HG03571 (cell line): ENCODE measurements around the gene PPP1R14B.

Experiments
- ATAC-seq: cut with Tn5 transposase; IDR thresholded peaks from one replicate; pipeline ENCODE4 v1.9.1; 2021; ENCODE audit not compliant: unreplicated experiment

PPP1R14B gene

DNA sequence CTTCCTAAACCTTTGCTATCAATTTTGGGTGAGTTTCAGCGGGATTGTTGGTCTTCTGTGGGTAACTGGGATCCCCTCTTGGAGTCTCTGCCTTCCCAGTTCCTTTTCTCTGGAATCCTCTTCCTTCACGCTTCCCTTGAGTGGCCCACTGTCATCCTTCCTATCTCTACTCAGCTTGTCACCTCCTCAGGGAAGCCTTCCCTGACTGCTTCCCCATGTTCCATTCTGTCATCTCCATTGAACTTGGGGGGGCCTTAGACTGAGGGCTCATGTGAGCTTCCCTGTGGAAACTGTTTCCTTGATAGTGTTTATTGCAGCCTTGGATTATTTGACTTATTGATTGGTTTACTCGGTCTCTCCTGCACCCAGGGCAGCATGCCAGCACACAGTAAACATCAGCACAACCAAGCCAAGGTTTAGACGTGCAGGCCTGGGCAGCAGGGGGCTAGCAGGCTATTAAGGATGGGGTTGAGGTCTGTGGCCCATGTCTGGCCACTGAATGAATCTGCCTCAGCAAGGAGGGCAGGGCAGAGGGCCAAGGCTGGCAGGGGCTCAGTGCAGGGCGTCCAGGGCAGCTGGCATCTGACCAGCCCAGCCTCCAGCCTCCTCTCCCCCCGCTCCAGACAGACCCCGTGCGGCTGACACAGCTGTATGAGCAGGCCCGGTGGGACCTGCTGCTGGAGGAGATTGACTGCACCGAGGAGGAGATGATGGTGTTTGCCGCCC is 28.0 kb downstream of the PPP1R14B start:
- no peak for ATAC-seq

DNA sequence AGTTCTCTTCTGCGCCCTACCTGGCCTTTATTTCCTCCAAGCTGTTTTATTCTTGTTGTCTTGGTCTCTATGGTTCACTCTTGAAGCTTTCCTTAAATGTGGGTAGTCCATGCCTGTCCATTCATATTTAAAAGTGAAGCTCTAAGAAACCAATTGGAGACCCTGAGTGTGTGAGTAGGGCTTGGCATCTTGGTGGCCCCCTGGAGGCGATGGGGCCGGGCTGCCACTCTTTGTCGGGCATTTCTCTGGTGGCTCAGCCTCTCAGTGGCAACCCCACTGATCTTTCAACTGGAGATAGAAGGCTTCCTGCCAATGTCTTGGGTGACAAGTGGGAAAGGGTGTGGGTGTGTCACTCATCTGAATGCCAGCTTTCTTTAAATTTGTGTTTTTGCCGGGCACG is 29.9 kb downstream of the PPP1R14B start:
- ATAC-seq = no peak

DNA sequence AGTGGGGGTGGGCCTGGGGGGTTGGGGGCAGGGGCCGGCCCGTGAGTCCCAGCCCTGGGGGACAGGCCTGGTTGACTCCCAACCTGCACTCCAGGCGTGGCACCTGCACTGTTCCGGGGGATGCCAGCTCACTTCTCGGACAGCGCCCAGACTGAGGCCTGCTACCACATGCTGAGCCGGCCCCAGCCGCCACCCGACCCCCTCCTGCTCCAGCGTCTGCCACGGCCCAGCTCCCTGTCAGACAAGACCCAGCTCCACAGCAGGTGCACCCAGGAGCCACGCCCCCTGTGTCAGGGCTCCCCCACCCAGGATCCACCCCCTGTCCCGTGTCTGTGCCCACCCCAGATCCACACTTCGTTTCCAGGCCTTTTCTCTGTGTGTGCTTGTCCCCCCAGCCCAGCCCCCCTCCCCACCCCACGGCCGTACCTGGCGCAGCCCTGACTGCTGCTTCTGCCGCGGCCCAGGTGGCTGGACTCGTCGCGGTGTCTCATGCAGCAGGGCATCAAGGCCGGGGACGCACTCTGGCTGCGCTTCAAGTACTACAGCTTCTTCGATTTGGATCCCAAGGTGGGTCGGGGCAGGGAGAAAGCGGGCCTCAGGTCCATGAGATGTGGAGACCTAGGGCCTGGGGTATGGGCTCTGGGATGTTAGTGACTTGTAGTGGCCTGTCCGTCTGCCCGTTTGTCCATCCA is 35.4 kb downstream of the PPP1R14B start:
- no peak for ATAC-seq

DNA sequence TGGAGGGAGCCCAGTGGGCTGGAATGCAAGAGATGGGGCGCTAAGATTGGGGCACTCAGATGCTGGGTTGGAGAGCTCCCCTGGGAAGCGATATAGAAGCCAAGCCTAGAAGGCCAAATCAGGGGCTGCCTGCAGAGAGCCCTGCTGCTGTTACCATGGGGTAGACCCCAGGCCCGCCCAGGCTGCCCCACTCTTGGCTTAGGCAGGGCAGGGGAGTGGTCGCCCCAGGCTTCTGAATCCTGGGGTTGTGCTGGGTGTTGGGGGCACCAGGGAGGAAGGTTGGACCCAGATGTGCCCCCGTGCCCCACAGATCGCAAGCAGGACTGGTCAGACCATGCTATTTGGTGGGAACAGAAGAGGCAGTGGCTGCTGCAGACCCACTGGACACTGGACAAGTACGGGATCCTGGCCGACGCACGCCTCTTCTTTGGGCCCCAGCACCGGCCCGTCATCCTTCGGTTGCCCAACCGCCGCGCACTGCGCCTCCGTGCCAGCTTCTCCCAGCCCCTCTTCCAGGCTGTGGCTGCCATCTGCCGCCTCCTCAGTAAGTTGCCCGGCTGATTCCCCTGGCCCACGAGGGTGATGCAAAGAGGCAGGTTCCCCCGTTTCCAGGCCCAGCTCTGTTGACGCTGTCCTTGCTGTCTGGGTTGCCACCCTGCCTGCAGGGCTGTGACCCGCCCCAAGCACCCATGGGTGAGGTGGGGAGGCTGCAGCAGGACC is 36.3 kb downstream of the PPP1R14B start:
- ATAC-seq = no peak

DNA sequence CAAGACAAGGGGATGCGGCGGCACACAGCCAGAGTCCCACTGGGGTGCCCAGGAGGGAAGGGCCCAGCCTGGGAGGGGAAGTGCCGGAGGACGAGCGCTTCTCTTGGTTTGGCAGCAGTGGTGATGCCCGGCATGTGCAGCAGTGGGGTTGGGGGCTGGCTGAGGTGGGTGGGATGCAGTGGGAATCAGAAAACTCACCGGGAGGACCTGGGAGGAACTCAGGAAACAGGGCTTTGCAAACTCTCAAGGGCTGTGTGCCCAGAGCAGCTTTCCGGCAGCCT is 37.2 kb downstream of the PPP1R14B start:
- ATAC-seq = no peak

DNA sequence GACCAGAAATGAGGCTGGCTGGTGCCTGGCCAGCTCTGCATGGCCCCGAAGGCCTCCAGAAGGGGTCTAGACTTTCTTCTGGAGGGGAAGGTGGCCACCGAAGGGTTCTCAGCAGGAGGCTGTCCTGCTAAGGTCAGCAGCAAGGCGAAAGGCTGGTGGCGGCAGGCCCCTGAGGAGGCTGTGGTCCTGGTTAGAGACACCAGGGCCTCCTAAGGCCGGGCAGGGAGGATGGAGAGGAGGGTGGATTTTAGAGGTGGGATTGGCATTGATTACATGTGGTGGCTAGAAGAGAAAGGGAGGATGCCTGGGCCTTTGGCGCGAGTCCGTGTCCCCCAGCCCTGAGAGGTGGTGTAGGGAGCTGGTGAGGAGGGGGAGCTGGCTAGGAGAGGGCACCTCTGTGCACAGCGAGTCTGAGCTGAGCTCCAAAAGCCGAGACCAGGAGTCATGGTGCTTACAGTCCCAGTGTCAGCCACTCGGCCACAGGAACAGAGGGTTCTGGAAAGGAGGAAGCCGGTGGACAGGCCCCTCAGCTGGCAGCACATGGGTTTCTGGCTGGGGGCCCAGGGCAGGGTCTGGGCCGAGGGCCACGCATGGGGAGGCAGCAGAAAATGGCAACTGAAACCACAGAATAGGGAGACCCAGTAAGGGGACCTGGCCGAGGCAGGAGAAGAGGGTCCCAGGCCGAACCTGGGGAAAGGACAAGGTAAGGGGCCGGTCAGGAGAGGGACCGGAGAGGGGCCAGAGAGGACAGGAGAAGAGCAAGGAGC is 37.8 kb downstream of the PPP1R14B start:
- no peak for ATAC-seq

DNA sequence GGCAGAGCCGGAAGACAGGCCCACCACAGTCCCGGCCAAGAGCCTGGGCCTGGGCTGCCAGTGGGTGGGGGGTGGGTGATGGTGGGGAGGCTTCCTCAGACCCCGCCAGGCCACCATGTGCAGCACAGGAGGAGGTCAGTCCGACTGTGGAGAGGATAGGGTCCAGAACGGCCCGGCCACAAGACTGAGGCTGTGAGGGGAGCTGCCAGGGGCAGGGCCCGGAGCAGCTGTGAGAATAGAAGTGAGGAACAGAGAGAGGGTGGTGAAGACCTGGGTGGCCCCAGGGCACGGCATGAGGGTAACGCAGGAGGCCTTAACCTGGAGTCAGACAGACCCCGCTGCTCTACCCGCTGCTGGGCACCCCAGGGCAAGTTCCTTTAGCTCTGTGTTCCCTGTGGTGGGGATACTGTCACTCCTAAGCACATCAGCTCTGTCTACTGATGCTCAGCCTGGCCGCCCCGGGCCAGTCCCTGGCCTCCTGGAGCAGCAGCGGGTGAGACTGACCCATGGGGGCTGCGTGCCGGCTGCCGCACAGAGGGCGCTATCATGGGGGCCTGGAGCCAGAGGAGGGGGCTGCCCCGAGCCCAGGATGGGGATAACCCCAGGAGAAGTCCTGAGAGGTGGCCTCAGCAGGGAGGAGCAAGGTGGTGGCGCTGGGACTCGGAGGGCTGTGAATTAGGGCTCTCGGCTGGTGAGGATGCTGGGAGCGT is 38.5 kb downstream of the PPP1R14B start:
- ATAC-seq = no peak

DNA sequence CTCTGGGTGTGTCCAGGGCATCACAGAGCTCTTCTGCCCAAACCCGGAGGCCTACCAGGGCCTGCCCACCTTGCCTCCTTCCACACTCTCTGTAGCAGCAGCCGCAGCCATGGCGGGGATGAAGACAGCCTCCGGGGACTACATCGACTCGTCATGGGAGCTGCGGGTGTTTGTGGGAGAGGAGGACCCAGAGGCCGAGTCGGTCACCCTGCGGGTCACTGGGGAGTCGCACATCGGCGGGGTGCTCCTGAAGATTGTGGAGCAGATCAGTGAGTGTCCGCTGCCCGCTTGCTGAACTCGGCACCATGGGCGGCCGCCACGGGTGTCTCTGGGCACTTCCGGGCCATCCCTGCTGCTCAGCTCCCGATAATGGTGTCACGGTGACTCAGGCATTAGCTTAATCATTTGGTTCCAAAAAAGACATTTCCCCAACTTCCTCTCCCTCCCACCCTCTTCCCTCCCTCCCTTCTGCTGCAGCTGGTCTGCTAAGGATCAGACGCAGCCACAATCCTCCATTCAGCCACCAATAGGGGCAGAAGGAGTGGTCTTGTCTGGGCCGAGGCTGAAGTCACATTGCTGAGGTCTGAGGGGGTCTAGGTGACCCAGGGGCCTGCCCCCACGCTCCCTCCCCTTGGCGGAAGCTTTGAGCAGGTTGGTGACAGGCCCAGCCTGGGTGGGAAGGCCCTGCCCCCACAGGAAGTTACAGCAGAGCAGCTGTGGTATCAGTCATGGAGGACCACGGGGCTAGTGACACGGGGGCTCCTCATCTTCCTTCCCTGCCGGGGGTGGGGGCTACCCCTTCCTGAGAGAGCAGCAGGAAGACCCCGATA is 39.3 kb downstream of the PPP1R14B start:
- peak; percentile 40 for ATAC-seq

DNA sequence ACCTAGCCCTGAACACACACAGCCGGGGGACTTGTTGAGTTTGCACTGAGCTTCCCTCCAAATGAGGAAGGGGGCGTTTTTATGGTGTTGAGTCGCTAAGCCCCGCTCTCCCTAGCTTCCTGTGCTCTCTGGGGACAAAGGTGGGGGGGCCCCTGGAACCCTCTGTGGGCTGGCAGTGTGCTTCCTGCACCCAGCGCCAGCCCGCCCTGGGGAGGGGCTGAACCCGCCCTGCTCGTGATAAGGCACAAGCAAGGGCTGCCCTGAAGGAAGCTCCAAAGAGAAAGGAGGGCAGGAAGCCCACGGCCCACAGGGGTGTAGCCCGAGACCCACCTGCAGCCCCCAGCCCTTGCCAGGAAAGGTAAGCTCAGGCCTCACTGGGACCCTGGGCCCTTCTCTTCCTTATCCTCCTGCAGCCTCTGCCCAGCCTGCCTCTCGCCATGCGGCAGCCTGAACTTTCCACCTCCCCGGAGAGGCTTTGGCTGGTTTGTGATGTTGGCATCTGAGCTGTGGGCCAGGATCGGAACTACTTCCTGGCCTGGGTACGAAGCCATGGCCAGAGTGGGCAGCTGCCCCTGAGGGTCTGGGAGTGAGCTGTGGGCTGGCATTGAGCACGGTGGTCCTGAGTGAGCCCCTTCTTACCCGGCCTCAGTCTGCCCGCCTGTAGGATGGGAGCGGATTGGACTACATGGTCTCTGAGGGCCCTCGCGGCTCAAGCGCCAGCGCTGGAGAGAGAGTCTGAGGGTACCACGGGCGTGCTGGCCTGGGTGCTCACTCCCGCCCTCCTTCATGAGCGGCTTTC is 40.1 kb downstream of the PPP1R14B start, which contains the start of gene FERMT3:
TSS of gene FERMT3 (plus strand) at position 265 of the 799 bp plus-strand sequence. CDS start 644 bp downstream, outside the sequence.
- no peak for ATAC-seq

DNA sequence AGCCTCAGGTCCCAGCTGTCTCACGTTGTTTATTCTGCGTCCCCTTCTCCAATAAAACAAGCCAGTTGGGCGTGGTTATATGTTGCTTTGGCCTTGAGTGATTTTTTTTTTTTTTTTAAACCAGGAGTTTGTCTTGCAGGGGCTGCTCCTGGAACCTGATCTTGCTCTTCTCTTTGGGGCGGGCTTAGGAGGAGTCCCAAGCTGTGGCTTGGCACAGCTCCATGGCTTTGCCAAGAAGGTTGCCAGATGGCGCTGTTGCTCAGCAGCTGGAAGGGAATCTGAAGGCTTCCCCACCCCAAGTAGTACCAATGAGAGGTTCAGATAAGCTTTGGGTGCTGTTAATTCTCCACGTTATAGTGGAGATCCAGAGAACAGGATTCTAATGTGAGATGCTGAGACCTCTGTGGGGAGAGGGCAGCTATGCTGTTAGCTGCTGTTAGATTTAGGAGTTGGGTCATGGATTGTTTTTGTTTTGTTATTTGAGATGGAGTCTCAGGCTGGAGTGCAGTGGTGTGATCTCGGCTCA is 42.2 kb downstream of the PPP1R14B start:
- no peak for ATAC-seq

DNA sequence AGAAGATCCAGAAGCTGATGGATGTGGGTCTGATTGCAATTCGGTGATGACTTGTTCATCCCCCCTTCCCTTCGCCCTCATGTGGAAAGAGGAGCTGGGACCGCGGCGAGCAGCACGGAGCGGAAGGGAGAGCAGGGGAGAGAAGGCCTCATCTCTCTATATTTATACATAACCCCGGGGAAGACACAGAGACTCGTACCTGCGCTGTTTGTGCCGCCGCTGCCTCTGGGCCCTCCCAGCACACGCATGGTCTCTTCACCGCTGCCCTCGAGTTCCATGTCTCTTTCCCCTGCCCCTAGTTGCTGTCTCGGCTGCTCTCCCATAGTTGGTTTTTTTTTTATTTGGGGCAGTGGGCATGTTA is 42.7 kb downstream of the PPP1R14B start:
- no peak for ATAC-seq

DNA sequence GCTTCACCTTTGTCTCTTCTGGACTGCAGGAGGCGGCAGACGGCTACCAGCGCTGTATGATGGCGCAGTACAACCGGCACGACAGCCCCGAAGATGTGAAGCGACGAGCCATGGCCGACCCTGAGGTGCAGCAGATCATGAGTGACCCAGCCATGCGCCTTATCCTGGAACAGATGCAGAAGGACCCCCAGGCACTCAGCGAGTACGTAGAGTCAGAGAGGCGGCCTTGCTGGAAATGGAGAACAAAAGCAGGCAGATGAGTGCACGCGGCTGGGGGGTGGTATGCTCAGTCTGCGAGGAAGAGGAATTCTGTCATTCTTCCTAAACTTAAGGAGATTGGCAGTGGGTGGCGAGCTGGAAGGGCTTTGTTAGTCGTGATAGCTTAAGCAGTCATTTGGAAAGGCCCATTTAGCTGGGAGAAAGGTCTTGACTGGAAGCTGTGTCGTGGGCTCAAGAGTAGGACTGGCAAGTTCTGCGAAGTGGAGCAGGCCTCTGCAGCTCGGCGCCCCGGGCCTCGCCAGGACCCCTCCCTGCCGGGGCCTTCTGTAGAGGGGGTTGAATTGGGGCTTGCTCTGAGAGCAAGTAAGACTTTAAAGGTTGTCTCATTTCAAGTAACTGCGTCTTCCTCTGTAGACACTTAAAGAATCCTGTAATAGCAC is 43.2 kb downstream of the PPP1R14B start:
- ATAC-seq = no peak

DNA sequence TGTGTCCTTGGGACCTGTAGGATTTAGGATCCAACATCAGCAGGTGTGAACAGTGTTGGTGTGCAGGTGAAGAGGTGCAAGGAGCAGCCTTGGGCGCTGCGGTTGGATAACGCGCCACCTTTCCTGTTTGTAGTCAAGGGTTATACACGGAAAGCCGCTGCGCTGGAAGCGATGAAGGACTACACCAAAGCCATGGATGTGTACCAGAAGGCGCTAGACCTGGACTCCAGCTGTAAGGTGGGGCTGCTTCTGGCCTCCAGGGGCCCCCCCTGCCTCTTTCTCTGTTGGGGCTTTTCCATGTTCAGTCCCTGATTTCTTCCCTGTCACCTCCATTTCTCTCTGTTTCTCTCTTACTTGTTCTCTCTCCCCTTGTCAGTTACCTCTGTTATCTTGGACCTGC is 43.8 kb downstream of the PPP1R14B start:
- no peak for ATAC-seq

DNA sequence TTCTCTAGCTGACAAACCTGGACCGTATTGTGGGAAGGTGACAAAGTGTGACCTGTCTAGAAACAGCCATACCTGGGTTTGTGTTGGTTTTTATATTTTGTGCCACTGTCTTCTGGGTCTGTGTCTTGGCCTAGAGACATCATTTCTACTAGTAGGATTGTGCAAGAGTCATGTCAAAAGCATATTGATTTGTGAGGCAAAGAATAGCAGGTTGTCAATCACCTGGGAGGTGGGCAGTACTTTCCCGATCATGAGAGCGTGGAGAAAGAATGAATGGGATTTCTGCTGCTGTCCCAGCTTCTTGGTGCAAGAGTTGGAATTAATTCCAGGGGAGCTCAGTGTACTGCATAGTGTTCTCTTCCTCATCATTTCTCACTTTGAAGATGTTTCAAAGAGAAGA is 45.2 kb downstream of the PPP1R14B start:
- ATAC-seq = no peak

DNA sequence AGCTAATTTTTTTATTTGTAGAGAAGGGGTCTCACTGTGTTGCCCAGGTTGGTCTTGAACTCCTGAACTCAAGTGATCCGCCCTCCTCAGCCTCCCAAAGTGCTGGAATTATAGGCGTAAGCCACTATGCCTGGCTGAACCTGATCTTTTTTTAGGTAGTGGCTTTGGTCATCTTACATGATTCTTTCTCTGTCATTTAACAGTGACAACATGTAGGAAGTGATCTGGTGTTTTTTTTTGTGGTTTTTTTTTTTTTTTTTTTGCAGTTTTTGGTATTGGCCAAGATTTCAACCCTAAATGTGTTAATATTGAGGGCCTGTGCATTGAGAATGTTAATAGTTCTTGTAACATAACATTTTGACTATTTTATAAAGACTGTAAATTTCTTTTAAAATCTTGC is 48.2 kb downstream of the PPP1R14B start:
- ATAC-seq = no peak

DNA sequence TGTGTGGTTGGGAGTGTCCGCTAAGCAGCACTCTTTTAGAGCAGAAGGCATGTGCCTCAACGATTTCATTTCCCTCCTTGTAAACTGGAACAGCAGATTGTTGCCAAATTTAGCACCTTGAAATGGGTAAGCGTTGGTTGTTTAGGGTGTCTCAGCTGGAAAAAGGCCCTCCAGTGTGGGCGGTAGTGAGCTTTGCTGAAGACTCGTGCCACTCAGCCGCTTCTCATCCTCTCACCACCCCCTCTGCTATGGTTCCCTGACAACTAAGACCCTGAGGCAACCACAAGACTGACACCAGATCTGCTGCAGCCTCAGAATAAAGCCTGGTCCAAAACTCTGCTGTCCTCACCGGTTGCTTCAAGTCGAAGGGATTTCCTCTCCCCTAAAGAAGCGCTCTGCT is 50.1 kb downstream of the PPP1R14B start:
- no peak for ATAC-seq
